ENCODE measurements around the gene IFNK. TPM values are rescaled to one million over a fixed set of nuclear protein-coding genes. Genes with fewer than 3 reads are reported as not detected.

Gene IFNK
- total and polyA plus RNA-seq, 2 donors (not counting 3 experiments of a cell fraction or from before 2014, with no cell fraction given), result not detected

DNA sequence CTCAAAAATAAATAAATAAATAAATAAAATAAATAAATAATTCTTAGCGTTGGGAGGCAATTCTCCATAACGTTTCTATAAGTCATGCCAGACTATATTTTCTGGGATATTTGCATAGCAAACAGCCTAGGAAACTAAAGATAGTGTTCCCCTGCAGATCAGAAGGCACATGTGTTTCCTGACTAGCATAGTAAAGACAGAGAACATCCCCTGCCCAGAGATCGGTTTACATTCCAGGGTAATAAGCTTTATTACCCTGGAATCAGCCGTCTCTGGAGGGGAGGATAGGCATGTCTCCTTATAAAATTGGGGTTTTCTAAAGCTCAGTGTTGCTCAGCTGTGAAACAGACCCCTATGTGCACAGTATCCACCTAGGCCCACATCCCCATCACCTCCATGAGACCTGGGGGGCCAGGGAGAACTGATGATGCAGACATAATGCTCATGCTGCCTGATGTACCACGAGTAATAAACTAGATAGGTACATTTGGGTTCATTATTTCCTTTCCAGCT is 36.9 kb upstream of the IFNK start:
- Histone ChIP-seq H3K9ac (replicated peaks; ENCODE audit: extremely low read depth, insufficient read depth, low read length) (no peak overlapping the region), H3K4me3 (replicated peaks in 1 of 3; ENCODE audit: insufficient read depth in 1 of 3, low read depth in 1 of 3, low read length in 3 of 3) (no peak overlapping the region), H3K9me1 (replicated peaks; ENCODE audit: control insufficient read depth, extremely low read depth, insufficient read depth, low read length) (no peaks in the 10 kb centered on the region), H3K9me3 (replicated peaks; ENCODE audit: control insufficient read depth, insufficient read depth, low read length) (no peaks in the 10 kb centered on the region), H3K27me3 (ENCODE audit: control insufficient read depth in 2 of 2, insufficient read depth in 2 of 2, low read length in 2 of 2) (peaks cover 0 to 3% of the 10 kb centered on the region in 2 experiments), H3K4me2 (ENCODE audit: insufficient read depth, low read length) (no peak overlapping the region), H2AFZ (ENCODE audit: low read depth, low read length) (no peak overlapping the region), H3K36me3 (ENCODE audit: control insufficient read depth in 2 of 2, extremely low read depth in 1 of 2, insufficient read depth in 2 of 2, low read length in 2 of 2) (no peaks in the 10 kb centered on the region), H3K79me2 (ENCODE audit: control insufficient read depth, insufficient read depth, low read length) (no peaks in the 10 kb centered on the region), H4K20me1 (replicated peaks; ENCODE audit: control insufficient read depth, extremely low read depth, insufficient read depth, low read length) (no peaks in the 10 kb centered on the region), H3K4me1 (ENCODE audit: control insufficient read depth, extremely low read depth, insufficient read depth, low read length) (no peaks in the 10 kb centered on the region), H3K27ac (ENCODE audit: insufficient read depth, low read depth, low read length) (no peak overlapping the region)
- CTCF ChIA-PET, result interaction anchor here (1.0 kb wide), 1 partner anchor 11 kb away, joined by 3 read pairs; no protein-coding TSS in a partner anchor
- POLR2A ChIA-PET, result no interaction called here
- DNase-seq (ENCODE audit: low read depth, low spot score), result no peak
- dilution Hi-C loops (cut with MboI; ENCODE audit: extremely low pct_ligation_motif_present, low sequenced_read_pairs), result no loop called here
- intact Hi-C loops (cut with micrococcal nuclease), result no loop called here
- TF ChIP-seq MYC (IDR thresholded peaks at IDR 0.05; ENCODE audit: low read depth, low read length), result no peak
- TF ChIP-seq GATA2 (IDR thresholded peaks at IDR 0.05; ENCODE audit: insufficient read depth, insufficient read length, low read depth, low read length), result no peak
- no peak for TF ChIP-seq JUN (IDR thresholded peaks at IDR 0.05; ENCODE audit: borderline replicate concordance, insufficient read depth, insufficient read length, low read depth)
- TF ChIP-seq, protein P1, sequence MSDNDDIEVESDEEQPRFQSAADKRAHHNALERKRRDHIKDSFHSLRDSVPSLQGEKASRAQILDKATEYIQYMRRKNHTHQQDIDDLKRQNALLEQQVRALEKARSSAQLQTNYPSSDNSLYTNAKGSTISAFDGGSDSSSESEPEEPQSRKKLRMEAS (IDR thresholded peaks at IDR 0.05; ENCODE audit: insufficient read depth, insufficient read length), result no peak
- TF ChIP-seq POLR2AphosphoS5 (IDR thresholded peaks at IDR 0.05; ENCODE audit: insufficient read depth, low read depth, low read length), result no peak
- no peak for TF ChIP-seq FOS (IDR thresholded peaks at IDR 0.05; ENCODE audit: borderline replicate concordance, insufficient read depth, low read length)
- BruUV-seq (replicated peaks), result no TSS peak
- no peak for FAIRE-seq

DNA sequence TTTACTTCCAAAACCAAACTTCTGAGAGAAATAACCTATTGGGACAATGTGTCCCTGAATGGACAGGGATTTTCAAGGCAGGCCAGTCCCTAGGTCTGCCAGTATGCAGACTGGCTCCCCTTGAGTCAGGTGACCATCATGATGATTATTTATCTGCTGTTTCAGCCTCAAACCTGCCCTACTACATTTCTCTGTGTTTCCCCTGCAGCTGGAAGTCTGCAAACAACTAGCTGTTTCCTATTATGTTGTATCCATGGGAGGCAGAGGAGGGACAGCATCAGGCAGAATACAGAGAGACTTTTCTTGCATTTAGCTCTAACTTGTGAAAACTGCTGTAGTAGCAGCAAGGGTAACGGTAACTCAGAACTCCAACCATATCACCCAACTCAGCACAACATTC is 36.2 kb upstream of the IFNK start:
- H3K27me3 ChIP-seq (ENCODE audit: control insufficient read depth in 2 of 2, insufficient read depth in 2 of 2, low read length in 2 of 2), result peaks cover 0 to 3% of the 10 kb centered on the region in 2 experiments
- ChIA-PET CTCF (no interaction called here), POLR2A (no interaction called here)
- H3K4me2 ChIP-seq (ENCODE audit: insufficient read depth, low read length), result no peak overlapping the region
- DNase-seq (ENCODE audit: low read depth, low spot score) (no peak), FAIRE-seq (no peak)
- TF ChIP-seq GATA2 (IDR thresholded peaks at IDR 0.05; ENCODE audit: insufficient read depth, insufficient read length, low read depth, low read length), result no peak
- TF ChIP-seq, protein P1 (IDR thresholded peaks at IDR 0.05; ENCODE audit: insufficient read depth, insufficient read length), result no peak
- TF ChIP-seq, protein P2, sequence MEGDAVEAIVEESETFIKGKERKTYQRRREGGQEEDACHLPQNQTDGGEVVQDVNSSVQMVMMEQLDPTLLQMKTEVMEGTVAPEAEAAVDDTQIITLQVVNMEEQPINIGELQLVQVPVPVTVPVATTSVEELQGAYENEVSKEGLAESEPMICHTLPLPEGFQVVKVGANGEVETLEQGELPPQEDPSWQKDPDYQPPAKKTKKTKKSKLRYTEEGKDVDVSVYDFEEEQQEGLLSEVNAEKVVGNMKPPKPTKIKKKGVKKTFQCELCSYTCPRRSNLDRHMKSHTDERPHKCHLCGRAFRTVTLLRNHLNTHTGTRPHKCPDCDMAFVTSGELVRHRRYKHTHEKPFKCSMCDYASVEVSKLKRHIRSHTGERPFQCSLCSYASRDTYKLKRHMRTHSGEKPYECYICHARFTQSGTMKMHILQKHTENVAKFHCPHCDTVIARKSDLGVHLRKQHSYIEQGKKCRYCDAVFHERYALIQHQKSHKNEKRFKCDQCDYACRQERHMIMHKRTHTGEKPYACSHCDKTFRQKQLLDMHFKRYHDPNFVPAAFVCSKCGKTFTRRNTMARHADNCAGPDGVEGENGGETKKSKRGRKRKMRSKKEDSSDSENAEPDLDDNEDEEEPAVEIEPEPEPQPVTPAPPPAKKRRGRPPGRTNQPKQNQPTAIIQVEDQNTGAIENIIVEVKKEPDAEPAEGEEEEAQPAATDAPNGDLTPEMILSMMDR (IDR thresholded peaks at IDR 0.05; ENCODE audit: extremely low read depth in 1 of 2, insufficient read depth in 1 of 2, low read depth in 1 of 2, low read length in 2 of 2), result no peak
- TF ChIP-seq JUN (IDR thresholded peaks at IDR 0.05; ENCODE audit: borderline replicate concordance, insufficient read depth, insufficient read length, low read depth), result no peak
- no peak for TF ChIP-seq EZH2 (IDR thresholded peaks at IDR 0.05; ENCODE audit: borderline replicate concordance, low read depth, low read length, severe bottlenecking)
- TF ChIP-seq POLR2AphosphoS5 (IDR thresholded peaks at IDR 0.05; ENCODE audit: insufficient read depth, low read depth, low read length), result no peak
- TF ChIP-seq MYC (IDR thresholded peaks at IDR 0.05; ENCODE audit: low read depth, low read length), result no peak
- TF ChIP-seq FOS (IDR thresholded peaks at IDR 0.05; ENCODE audit: borderline replicate concordance, insufficient read depth, low read length), result no peak
- TF ChIP-seq POLR2A (IDR thresholded peaks at IDR 0.05; ENCODE audit: low read depth, low read length), result no peak
- no peaks in the 10 kb centered on the region for H3K9me3 ChIP-seq (replicated peaks; ENCODE audit: control insufficient read depth, insufficient read depth, low read length)
- H4K20me1 ChIP-seq (replicated peaks; ENCODE audit: control insufficient read depth, extremely low read depth, insufficient read depth, low read length), result no peaks in the 10 kb centered on the region
- no peak overlapping the region for H3K4me3 ChIP-seq (replicated peaks in 1 of 3; ENCODE audit: insufficient read depth in 1 of 3, low read depth in 1 of 3, low read length in 3 of 3)
- no peak overlapping the region for H3K27ac ChIP-seq (ENCODE audit: insufficient read depth, low read depth, low read length)
- no peaks in the 10 kb centered on the region for H3K4me1 ChIP-seq (ENCODE audit: control insufficient read depth, extremely low read depth, insufficient read depth, low read length)
- no peak overlapping the region for H2AFZ ChIP-seq (ENCODE audit: low read depth, low read length)
- dilution Hi-C loops (cut with MboI; ENCODE audit: extremely low pct_ligation_motif_present, low sequenced_read_pairs), result no loop called here
- no peak overlapping the region for H3K9ac ChIP-seq (replicated peaks; ENCODE audit: extremely low read depth, insufficient read depth, low read length)
- H3K9me1 ChIP-seq (replicated peaks; ENCODE audit: control insufficient read depth, extremely low read depth, insufficient read depth, low read length), result no peaks in the 10 kb centered on the region
- H3K36me3 ChIP-seq (ENCODE audit: control insufficient read depth in 2 of 2, extremely low read depth in 1 of 2, insufficient read depth in 2 of 2, low read length in 2 of 2), result no peaks in the 10 kb centered on the region
- intact Hi-C loops (cut with micrococcal nuclease), result no loop called here
- BruUV-seq (replicated peaks), result no TSS peak
- H3K79me2 ChIP-seq (ENCODE audit: control insufficient read depth, insufficient read depth, low read length), result no peaks in the 10 kb centered on the region
